GM12872 (cell line): ENCODE results near the gene SLN.

Experiments used
- CTCF ChIP-seq: IDR thresholded peaks from 3 replicates; pipeline ENCODE4 v1.5.1; 2011; ENCODE audit warnings: low read depth, mild to moderate bottlenecking, low read length, moderate library complexity; ENCODE audit not compliant: insufficient read depth

The SLN gene

GRCh38 chr11:107678632-107678971 lies 33.3 kb downstream of the SLN start:
- no peak for TF ChIP-seq CTCF

- TF ChIP-seq CTCF, result no peak
Measured at GRCh38 chr11:107677924-107678631, 33.8 kb downstream of the SLN start.

- no peak for TF ChIP-seq CTCF
Measured at GRCh38 chr11:107676336-107677057, 35.4 kb downstream of the SLN start.

GRCh38 chr11:107675902-107676301 lies 36.0 kb downstream of the SLN start:
- no peak for TF ChIP-seq CTCF

GRCh38 chr11:107669893-107670601 lies 41.8 kb downstream of the SLN start:
- no peak for TF ChIP-seq CTCF

GRCh38 chr11:107669191-107669740 lies 42.6 kb downstream of the SLN start:
- TF ChIP-seq CTCF, result no peak
